Measurements from ENCODE around the gene TBX15.
A peak's percentile ranks its signal among the peaks of the same experiment; 100 is the strongest.
"Not testable (repeated sequence)": the region's sequence is repeated elsewhere in the genome, so short reads cannot be mapped to it uniquely, and the experiment has no call there.

TBX15 gene

DNA sequence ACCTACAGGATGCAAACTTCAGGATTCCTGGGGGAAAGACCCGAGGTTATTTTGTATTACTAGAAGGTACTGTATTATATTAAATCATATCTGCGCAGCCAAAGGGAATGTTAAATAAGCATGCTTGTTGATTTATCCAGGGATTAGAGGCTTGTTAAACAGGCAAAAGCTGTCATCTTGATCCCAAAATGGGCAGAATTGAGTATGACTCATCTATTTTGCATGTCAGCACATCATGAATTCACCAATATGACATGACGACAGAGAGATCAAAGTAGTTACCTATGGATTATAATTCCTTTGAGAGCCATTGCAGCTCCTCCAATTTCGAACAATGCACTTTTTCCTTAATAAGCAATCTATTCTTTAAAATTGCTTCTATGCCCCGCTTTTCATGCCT is 66.1 kb downstream of the TBX15 start:
- peak in 1 of 2 experiments; percentile 17 for DNase-seq

DNA sequence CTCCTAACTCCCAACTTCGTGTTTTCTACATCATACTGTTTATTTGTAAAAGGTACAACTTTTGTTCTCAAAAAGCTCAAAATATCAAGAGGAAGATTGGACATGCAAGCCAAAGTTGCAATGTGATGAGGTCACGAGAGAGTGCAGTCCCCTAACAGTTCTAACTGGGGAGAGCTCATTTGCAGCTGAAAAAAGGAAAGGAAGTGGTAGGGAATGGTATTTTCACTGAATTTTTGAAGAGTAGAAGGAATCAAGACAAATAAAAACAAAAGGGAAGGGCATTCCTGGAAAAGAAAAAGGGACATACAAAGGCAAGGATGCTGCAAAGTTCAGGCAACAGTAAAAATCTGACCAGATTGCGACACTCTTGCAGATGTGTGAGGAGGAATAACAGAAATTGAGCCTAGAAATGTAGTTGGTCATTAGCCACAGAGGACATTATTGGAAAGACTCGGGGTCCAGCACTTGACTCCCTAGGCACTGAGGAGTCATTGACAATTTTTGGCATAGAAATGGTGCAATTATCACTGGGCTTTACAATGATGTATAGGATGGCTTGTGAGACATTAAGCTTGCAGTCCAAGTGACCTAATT is 67.9 kb downstream of the TBX15 start:
- DNase-seq = no peak

DNA sequence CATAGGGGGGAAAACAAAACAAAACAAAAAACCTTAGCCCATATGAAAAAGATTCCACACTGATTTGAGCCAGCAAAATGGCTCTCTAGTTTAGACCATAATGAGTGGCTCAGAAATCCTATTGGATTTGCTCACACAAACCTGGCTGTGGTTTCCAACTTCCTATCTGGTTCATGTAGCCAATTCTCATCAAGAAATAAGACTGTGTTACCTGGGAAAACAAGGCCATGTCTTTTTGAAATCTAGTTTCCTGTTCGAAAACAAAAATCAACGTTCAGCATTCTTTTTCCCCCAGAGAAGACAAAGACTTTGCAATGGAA is 69.2 kb downstream of the TBX15 start:
- no peak for DNase-seq

DNA sequence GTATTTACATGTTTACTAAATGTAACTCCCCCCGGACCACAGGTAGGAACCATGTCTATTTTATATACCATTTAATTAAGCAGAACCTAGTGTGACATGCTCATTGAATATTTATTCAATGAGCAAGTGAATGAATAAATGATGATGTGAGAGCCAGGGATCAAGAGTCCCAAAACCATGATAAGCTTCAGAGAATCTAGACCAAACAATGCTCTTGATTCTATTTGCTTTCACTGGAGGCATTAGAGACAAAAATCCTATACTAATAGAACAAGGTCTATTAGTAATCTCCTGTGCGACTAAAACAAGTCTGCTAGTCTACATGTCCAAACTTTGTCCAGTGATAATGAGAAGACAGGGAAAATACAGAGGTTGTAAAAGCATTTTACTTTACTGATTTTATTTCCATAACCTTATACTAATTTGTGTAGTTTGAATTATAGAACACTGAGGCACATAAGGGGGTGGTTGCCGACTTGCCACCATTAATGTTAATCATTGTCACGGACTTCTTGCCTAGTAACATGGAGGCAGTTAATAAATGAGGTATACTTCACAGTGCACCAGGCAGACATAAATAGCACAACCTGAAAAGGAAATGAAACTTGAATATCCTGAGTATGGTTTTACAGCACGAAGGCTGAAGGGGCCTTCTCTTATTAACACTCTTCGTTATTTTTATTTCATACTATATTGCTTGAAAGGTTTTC is 69.8 kb downstream of the TBX15 start:
- no peak for DNase-seq

DNA sequence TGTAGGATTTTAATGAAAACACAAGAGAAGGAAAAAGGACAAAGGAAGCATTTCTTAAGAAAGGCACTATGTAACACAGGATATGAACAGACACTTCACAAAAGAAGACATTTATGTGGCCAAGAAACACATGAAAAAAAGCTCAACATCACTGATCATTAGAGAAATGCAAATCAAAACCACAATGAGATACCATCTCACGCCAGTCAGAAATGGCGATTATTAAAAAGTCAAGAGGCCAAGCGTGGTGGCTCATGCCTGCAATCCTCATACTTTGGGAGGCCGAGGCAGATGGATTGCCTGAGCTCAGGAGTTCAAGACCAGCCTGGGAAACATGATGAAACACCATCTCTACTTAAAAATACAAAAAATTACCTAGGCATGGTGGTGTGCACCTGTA is 71.8 kb downstream of the TBX15 start:
- DNase-seq = not testable (repeated sequence)

DNA sequence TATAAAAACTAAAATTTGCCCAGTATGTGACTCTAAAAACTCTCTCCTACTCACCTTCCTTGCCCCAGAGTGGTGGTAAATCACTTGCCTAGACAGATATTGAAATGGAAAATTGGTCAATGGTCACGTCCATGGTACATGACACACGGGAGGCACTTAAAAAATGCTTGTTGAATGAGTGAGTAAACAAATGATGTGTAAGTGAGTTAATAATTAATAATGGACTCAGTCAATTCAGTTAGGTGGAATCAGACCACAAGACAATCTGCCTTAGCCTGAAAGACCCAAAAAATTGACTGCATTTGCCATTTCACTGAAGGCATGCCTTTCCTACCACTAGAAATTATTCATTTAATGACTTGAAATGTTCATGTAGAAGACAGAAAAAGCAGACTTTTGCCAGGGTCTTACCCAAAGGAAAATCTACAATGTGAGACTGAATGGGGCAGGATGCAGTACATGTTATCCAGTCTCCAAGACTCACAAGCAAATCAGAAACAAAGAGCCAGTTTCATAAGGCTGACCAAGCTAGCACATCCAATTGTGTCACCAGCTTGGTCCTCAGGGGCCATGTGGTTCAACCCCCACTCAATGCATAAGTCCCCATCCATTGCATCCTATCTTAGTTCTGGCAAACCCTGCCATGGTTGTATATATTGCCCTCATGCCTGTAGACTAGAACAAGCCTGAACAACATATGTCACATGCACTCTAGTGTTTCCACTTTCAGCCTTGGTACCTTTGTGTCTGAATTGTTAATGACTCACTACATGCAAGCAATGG is 73.6 kb downstream of the TBX15 start:
- no peak for DNase-seq

DNA sequence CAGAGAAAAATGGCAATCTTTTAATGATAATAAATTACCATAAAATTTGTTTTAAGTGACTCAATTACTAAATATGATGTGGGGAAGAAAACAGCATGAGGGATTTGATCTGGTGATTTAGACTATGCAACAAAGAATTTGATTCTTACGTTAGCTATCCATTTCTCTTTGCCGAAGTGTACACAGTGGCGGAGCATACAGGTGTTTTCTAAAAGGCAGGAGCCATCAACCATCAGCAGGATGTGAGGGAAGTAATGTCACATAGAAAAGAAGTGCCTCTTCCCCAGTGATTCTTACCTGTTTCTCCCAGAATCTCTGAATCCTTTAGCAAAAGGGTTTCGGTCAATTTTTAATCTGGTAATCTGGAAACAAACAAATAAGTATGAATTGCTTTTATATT is 74.3 kb downstream of the TBX15 start:
- no peak for DNase-seq

DNA sequence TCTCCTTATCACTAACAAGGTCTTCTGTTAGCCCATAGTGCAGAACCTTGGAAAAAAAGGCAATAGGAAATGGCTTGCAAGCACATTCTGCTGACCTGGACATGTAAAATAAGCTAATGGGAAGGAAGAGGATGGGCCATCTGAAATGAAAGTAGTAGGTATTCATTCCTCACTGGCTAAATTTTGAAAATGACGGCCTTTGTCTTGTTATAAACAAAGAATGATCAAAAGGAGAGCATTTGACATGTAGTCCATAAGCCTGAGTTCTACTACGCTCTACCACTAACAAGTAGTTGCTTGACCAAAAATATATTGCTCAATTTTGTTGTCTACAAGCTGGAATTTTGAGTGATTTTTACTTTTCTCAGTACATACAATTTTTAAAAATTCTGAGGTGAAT is 75.6 kb downstream of the TBX15 start:
- DNase-seq = no peak

DNA sequence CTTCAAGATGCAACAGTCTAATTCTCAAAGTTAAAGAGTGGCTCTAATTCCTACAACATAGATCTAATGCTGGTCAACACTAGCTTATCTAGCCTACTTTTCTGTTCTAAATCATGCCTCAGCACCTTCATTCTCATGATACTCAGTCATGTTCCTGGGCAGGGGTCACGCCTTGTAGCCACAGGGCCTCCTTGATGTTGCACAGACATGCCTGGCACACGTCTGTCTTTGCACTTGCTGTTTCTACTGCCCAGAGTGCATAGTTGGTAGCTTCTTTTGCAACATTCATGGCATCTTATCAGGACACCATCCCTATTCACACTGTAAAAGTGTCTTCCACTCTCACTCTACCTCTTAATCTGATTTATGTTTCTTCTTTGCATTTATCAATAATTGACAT is 76.6 kb downstream of the TBX15 start:
- DNase-seq = no peak

DNA sequence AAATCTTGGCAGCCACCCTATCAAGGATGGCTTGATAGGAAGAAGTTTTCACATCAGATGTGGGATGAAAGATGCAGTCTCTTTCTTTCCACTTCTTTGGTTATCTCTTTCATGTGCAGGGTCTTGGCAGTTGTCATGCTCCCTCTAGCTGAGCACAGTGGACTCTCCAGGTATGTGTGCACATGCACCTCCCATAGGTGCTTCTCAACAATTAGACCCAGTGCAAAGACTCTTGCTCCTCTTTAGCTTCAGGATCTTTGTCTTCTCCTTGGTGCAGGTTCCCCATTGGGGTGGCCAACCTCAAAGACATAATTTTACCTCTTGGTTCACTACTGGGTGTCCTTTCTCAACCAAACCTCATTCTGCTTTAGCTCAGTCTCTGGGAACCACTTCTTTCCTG is 80.7 kb downstream of the TBX15 start:
- DNase-seq = no peak

DNA sequence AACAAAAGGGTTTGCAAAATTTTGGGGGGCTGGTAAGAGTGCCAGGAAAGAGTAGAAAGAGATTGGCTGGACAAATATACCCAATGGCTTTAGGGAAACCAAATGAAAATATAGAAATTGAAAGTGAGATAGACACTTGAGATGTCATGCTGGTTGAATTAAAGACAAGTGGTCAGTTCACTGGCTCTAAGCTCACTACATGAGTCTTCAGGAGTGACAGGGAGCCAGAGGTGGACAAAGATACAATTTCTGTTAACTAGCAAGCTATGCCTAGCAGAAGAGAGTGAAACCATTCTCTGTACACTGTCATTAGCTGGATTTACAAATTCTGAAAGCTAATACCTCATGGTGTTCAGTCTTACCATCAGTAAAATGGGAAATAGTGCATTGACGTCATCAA is 82.5 kb downstream of the TBX15 start:
- no peak for DNase-seq

DNA sequence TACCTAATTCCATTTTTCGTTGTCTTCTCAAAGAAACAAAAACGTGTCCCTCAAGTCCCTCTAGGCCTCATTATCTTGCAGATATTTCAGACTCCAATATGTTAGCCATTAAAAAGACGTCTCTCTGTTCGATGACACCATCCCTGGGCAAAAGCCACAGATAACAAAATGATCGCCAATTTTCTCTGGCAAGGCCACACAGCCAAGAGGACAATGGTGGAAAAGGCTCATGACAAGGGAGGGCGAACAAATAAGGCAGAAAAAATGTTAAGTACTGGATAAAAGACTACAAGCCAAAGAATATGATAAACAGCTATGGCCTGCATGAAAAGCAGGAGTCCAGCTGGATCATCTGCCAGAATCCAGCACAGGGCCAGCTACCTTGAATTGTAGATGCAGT is 82.9 kb downstream of the TBX15 start:
- DNase-seq = no peak

DNA sequence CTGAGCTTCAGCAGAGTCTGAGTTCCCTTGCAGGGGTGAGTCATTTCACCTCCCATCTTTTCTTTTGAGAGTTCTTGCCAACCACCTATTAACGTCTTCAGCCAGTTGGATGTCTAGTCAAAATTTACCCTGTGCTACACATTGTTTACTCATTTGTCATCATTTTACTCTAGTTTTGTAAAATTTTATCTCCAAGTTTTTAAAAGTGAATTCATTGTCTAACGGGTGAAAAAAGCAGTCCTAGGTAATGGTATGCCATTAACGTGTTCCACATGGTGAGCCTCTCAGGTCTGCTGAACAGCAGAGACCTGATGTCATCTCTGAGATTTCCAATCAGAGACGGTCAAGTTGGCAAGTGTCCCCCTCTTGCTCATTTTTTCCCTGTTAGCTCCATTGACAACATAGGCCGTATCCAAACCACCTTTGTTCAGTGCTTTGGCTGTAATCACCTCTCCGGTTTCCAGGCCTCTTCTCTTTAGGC is 85.4 kb downstream of the TBX15 start:
- DNase-seq = no peak

DNA sequence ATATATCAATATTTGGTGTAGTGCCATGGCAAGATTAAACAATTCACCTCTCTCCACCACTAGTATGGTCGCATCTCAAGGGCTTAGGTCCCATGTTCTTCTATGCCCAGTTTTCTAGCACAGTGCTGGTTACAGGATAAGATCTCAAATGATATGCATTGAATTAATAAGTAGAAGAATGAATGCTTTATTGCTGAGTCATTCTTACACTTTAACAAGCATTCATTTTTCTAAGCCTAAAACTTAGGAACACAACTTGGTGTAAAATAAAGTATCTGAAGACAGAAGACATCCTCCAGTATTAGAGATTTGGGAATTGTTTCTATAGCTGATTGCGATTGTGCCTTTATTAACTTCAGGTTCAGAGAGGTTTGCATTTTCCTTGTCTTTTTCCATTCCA is 85.8 kb downstream of the TBX15 start:
- no peak for DNase-seq

DNA sequence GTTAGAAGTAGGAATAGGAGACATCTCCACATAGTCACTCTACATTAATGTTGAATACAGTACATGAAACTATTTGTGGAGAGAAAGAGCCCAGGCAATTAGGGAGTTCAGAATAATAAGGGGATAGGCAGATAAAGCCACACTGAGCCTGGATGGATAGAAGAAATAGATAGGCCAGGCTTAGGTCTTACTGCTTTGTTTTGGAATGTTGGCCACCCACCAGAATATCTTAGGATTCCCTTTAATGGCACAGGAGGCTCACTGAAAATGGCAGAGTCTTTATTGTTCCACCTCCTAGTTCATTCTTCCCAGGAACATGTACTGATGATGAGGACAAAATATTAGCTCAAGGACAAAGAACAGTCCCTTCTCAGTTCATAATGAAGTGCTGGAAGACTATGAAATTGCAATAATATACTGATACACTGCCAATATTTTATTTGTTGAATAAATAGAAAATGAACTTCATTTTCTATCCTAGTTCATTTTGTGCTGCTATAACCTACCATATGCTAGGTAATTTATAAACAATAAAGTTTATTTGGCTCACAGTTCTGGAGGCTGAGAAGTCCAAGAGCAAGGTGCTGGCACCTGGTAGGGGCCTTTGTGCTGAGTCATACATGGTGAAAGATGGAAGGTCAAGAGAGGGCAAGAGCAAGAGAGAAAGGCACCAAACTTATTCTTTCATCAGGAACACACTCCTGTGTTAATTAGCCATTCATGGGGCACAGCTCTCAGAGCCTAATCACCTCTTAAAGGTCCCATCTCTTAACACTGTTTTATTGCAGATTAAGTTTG is 87.3 kb downstream of the TBX15 start:
- no peak for DNase-seq

DNA sequence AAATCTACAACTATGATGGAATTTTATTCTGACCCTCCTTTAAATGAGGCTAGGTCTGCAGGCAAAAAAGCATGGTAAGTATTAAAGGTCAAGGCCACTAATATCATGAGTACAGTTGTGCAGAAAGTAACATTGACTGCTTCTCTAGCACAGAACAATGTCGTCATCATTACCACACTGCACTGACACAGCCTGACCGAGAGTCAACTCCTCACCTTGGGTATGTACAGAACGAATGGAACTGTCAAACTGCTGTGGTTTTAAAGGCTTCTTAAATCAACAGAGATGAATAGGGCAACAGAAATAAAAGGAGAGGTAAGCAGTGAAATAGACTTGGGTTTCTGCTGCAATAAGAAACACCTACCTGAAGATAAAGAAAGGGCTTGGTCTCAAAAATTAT is 88.8 kb downstream of the TBX15 start:
- no peak for DNase-seq

DNA sequence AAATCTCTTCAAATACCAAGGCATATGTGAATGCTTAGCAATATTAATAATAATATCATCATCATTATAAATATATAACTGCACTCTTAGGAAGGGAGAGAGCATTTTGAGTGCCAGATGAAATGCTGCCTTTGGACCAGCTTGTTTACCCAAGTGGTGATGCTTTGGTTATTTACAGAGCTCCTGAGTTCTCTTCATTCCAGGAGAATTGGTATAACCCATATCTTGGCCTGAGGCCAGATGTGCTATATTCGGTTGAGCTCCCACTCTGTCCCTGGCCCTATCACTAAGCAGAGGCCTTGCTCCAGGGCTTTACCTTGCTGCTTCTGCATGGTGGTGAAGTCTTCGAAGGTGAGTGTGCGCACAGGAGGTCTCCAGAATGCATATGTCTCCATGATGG is 89.4 kb downstream of the TBX15 start:
- peak in 1 of 2 experiments; percentile 1 for DNase-seq

DNA sequence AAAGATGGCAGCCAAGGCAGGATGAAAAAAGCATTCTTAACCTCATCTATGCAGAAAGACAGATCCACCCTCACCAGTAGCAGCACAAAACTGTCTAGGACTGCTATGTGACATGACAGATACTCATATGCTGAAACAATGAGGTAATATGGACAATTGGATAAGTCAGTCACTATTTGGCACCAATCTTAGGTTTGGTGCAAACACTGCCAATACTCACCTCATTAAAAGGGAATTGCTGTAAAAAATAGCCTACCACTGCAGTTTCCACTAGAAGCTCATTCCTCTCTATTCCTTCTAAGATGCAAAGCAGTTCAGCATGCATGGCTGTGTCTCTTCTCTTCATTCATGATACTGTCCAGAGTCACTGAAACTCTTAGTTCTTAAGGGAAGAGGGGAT is 91.7 kb downstream of the TBX15 start:
- DNase-seq = no peak

DNA sequence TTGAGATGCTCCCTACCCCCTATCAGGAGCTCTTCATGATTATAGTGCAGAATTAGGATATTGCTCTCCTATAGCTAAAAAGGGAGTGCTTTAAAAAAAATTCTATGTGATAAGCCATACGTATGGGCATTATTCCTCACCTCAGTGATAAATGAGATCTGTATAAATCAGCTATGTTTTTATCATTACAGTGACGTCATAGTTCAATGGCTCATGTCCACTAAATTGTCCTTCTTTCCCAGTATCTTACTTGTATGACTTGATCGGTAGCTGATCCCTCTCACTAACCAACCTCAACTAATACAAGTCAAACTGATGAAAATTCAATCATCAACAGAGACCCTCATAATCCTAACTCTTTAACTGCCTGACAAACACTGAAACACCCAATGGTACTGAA is 93.3 kb downstream of the TBX15 start:
- DNase-seq = no peak

DNA sequence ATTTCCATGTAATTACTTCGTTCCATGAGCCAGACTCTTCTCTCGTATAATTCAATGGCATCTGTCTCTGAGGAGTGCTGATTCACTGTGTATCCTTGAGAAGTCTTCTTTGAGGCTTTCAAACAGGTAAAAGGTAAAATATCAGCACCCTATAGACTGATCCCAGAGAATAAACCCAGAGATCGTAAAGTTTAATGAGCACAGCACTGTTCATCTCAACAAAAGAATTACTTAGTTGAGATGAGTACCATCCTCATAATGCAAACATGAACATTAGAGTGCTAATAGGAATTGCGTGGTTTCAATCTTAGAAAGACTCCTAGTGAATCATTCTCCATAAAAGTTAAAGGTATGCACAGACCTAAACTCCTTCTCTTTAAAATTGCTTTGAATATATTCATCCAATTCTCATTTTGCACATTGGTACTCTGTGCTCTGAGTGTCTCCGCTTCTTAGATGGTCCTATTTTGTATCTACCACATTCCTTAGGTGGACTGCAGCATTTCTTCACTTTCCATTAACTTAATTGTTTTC is 97.2 kb downstream of the TBX15 start:
- no peak for DNase-seq

DNA sequence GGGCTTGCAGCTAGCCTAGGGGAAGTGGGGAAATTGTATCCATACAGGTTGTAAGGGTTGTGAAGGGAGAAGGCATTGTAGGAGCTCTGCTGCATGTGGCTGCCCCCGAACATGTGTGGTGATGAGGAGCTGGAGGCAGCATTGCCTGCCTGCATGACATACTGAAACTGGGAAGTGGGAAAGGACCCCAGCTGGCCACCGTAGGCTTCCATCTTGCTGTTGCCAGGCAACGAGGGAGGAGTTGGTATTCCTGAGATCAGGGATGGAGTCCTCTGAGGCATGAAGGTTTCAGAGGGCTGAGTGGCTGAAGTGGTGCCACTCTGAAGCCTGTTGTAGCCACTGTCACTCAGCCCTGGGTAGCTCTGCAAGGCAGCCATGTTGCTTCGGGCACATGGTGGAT is 103.2 kb downstream of the TBX15 start:
- DNase-seq = no peak

DNA sequence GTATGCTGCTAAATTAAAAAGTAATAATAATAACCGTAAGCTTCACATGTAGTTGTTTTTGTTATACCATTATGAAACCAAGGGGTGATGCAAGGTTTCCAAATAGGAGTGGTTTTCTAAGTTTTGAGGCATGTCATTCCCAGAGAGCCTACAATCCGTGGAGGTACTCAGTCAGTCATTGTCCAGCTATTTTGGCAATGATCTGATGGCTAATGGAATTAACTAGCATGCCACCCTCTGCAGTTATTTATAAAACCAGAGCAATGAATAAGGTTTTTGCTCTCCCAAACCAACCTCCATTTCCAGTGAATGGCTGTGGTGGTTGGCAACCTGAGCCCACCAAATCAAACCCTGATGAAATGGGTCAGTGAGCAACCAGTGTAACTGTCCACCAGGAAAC is 106.4 kb downstream of the TBX15 start:
- no peak for DNase-seq

DNA sequence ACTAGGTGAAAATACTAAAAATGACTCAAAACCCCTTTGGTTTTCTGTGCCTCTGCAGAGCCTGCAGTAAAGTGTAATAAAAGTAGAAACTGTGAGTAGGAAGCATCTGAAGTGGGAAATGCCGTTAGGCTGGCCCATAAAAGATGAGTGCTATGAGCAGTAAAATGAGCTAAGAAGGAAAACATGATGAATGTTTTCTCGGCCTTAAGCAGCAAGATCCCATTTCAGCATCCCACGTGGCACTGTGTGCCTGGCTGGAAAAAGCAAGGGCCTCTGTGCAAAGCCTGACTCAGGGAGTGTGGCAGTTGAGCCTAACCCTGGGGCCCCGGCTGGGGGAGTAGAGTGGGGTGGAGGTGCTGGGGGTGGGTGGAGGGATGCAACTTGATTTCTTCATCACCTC is 109.5 kb downstream of the TBX15 start:
- DNase-seq = no peak
